Fibroblast of skin of left biceps (primary cell): ENCODE data around the gene QSOX2.

ENCODE experiments used
- DNase-seq, 2 experiments: peaks; one replicate each; pipeline ENCODE4 v3.0.0-alpha.2; 2013; ENCODE audit warnings: low read depth in 2 of 2

QSOX2 gene

DNA sequence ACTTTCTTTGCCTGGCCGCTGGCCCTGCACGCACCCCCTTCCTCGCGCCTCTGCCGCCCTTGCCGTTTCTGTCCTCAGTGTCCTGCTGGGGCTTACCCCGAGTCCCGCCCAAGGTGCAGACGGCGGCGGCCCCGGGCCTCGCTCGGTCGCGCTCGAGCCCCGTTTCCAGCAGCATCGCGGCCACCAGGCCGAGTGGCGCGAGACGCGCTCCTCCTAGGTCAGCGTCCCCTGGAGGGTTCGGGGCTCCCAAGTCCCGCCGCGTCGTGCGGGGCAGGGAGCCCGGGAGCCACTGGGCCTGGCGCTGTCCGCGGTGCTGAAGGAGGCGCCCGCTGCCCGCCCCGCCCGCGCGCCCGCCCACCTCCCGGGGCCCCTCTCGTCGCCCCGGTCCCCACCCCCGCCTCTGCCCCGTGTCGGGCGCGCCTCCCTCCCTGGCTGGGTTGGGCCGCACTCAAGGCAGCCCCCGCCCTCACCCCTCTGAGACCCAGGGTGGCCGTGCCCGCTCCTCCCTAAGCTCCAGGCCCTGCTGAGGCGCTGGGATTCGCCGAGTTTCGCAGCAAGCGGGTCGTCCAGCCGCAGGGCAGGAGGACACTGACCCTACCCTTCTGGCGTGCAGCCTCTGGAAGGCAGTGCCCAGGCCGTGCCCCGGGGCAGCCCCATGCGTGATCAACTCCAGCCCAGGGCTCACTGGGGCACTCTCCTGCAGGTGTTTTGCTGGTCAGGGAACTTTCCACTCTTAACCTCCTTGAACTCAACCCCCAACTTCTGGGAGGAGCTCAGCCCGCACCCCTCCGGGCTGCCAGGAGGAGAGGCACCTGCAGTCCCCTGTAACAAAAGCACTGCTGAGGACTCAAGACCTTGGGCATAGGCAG is 40.5 kb downstream of the QSOX2 start, which contains the start of gene LHX3:
LHX3 (minus strand) TSS at position 291 of the 869 bp plus-strand sequence; CDS start at position 175, 116 bp downstream.
- DNase-seq, result no peak

DNA sequence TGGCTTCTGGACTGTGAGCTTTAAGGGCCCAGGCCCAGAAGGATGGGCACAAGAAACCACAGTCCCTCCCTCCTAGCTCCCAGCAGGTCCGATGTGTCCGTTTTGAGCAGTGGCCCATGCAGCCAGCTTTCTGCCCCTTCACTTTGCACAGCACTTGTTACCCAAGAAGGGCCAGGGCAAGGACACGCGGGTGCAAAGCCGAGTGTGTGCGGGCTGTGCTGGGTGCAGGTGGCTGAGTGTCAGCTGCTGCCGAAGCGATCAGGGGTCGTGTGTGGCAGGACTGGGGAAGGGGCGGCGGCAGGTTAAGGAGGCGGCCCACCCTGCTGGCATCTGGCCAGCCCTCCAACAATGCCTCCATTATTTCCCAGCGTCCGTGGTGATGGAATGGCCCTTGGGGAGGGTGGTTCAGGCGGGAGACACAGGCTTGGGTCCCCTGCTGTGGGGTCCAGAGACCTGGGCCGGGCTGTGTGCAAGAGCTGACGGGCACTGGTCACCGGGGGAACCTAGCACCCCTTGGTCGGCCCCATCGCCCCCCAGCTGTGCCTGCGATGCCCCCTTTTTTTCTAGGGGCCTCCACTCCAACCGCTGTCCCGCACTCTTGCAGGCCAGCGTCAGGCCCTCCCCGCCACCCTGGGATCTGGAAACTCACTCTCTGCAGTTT is 41.3 kb downstream of the QSOX2 start:
- DNase-seq, result no peak

DNA sequence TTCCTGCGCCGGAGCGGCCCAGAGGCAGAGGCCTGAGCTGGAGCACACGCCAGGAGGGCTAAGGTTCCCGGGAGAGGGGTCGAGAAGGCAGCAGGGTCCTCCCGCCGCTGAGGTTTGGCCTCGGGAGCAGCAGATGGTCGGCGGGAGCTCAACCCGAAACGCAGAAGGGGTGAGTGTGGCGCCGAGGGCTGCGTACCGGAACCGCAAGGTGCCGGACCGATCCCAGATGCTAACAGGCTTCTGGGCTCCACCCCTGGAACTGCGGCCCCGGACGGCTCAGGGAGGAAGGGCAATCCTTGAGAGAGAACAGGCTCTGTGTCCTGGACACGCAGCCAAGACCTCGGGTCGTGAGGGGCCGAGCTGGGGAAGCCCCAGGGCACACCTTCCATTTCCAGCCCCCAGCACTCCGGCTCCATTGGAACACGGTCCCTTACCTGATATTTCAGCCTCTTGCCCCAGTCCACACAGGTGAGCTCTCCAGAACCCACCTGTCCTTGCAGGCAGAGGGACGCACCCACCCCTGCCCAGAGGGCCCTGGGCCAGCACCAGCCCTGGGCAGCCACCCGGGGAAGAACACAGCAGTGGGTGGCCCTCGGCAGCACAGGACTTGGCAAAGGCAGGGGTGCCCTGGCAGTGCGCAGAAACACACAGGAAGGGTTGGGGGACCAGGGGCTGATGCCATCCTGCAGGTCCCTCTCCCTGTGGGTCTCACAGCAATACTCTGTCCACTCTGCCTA is 42.0 kb downstream of the QSOX2 start:
- no peak for DNase-seq

DNA sequence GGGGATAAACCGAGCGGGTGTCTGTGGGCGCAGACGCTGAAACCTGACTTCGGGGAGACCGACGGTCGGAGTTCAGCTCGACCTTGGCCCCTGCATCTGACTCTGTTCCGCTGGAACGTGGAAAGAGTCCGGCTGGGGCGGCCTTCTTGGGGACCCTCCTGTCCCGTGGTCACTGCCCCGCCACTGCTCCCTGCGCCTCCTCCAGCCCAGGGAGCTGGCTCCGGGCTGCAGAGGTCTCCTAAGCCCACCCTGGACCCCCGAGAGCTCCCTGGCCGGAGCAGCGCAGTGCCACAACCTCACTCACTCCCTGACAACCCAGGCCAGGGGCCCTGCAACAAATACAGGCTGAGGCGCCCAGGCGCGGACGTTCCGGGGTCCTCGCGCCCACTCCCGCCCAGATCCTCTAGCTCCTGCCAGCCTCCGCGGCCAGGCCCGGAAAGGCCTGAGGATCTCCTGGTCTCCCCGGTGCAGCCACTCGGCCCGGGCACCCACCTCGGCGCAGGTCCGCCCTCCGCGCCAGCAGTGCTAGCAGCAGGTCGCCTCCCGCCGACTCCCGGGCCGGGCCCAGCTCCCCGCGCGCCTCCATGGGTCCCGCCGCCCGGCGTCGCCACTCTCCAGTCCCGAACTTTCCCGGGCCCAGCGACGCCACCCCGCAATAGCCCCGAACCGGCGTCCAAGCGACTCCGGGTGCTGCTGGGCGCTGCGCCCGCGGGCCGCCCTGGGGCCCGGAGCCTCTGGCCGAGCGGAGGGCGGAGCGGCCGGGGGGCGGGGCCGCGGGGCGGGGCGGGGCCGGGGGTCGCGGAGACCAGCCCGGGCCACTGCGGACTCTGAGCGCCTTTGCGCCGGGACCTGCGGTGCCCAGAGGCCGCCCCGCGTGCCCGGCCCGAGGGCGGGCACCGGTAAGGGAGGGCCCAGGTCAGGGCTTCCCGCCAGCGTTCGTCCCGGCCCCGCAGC is 42.9 kb downstream of the QSOX2 start:
- DNase-seq, result no peak

GRCh38 chr9:136201609-136202453 is 43.8 kb downstream of the QSOX2 start:
- DNase-seq, result no peak

DNA sequence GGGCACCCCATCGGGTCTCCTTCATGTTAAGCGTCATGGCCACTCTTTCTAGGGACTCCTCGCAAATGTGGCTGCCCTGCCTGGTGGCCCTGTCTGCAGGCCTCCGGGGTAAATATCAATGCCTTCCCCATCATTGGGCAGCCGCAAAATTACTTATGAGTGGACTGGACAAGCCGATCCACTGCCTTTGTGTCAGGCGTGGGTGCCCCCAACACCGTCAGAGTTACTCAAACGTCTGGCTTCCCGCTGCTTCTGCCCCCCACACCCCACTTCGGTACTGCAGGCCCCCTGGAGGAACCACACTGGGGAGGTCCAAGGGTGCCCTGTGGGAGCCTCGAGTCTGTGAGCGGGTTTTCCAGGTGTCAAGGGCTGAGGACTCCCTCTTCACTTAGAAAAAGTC is 44.4 kb downstream of the QSOX2 start:
- no peak for DNase-seq

DNA sequence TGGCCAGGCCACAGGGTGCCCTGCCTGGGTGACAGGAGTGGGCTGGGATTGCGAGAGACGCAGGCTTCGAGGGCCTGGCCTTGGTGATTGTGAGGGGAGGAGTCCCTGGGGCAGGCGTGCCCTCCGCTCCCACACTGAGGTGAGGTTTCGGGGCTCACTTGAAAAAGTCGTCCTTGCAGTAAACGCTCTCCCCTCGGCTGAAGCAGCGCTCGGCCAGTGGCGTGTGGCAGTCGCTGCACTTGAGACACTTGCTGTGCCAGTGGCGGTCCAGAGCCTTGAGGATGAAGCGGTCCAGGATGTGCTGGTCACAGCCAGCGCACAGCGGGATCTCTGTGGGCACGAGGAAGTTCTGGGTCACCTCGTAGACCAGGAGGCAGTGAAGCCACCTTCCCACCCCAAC is 45.2 kb downstream of the QSOX2 start:
- DNase-seq, result no peak

DNA sequence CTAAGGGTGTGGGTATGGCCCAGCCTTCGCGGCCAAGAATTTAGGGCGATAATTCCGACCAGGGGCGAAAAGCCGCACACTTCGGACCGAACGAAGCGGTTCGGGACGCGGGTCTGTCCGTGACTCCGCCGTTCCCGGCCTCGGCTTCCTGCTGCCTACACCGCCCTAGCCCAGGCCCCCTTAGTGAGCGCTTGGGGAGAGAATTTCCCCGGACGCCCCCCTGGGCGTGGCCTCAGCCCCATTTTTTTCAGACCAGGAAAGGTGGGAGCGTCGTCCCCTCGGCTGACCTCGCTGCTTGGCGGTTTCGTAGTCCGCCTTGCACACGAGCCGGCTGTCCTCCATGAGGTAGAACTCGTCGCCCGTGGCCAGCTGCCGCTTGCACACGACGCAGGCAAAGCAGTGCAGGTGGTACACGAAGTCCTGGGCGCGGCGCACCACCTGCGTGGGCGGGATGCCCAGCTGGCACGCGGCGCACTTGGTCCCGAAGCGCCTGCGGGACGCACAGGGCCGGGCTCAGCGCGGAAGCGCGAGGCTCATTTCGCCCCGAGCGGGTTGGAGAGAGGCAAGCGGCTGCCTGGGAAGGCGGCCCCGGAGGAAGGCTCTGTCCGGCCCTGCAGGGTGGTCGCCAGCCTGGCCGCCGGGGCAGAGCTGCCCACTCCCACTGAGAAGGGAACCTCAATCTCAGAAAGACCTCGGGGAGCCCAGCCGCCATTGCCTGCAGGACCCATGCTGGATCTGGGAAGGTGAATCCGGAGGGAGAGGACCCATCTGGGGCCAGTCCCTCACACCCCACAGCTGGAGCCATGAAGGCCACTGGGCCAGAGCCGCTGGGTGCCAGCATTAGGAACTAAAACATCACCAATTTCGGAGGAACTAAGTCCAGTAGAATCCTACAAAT is 46.0 kb downstream of the QSOX2 start:
- no peak for DNase-seq

GRCh38 chr9:136198605-136199083 is 47.0 kb downstream of the QSOX2 start:
- DNase-seq, result no peak

DNA sequence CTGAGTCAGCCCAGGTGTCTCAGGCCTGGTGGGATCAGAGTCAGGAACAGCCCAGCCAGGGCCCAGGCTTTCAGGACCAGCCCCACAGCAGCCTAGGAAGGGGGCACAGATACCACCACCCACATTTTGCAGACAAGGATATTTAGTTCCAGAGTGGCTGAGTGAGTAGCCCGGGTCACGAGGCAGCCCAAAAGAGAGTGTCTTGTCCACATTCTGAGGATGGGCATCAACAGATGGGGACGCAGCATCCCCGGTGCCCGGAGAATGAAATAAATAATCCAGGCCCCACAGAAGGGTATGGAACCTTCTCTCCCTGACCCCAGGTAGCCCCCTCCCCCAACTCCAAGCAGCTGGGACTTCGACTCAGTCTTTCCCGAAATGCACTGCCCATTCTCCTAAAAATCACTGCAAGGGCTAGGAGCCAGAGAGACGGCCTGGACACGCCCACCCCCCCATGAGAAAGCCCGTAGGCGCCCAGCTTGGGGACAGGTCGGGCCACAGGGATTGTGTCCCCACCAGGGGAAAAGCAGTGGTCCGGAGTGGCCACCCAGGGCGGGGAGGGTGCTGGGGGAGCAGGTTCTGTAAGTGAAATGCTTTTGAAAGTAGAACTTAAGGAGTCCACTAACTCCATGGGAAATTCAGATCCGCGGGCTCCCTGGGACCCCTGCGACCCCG is 47.5 kb downstream of the QSOX2 start:
- DNase-seq, result no peak

DNA sequence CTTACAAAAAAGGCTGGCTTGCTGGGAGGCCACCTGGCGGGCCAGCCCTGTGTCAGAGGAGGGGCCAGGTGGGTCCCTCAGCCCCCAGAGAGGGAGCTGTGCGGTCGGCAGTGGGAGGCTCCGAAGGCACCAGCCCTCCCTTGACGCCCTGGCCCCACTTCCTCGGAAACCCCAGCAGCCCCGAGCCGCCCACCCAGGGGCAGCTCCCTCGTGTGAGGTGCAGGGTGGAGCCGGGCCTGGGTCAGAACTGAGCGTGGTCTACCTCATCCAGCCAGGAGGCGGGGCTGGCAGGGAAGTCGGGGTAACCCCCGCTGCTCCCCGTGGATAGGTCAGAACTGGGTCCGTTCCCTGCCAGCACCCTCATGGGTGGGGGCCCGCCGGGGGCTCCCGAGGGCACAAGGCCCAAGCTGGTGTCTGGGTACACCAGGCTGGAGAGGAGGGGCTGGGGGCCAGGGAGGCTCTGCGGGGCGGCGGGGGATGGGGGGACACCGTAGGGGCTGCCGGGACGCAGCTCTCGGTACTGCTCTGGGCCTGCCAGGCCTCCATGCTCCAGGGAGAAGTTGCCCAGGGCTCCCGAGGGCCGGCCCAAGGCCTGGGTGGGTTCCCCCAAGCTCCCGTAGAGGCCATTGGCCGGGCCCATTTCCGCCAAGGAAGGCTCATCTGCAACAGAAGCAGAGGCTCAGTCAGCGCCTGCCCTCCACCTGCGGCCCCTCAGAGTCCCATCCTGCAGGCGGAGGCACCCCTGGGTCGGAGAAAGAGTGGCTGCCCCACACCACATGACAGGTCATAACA is 48.3 kb downstream of the QSOX2 start:
- no peak for DNase-seq

DNA sequence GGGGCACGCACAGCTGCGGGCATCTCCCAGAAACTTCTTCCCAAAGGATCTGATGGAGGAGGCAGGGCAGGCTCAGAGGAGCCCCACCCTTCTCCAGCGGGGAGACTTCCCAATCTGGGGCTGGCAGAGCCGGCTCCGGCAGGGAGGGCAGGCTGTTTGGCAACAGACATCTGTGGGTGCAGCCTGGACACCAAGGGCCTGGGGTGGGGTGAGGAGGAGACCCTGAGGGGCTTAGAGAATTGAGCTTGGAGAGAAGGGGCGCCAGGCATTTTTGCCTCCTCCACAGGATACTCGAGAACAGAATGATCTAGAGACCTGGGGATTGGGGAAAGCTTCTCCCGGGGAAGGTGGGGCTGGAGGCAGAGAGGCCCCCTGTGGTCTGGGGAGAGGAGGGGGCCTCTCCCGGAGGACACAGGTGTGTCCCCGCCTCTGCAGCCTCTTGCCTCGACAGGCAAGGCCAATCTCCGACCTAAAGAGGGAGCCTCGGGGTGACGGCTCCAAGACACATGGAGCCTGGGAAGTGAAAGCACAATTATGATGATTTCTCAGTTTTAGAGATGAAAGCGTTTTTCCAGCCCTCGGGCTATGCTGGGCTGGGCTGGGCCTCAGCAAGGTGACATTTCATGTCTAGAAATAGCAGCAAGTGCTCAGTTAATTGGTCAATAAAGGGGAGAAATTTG is 49.1 kb downstream of the QSOX2 start:
- no peak for DNase-seq

DNA sequence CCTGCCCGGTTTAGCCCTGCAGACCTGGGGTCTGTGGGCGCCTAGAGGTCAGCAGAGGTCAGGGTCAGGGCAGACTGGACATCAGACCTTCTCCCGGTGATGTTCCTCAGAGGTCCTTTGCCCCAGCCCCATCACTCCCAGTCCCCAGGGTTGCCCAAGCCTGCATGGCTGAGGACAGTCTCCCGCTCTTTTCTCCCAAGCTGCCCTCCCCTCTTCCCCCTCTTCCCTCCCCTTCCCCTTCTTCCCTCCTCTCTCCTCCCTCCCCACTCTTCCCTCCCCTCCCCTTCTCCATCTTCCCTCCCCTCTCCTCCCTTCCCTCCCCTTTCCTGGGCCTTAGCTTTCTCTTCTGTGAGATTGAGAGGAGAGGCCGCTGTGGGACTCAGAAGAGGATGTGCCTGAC is 51.1 kb downstream of the QSOX2 start:
- no peak for DNase-seq

- DNase-seq, result no peak
These were observed 51.7 kb downstream of the QSOX2 start for GRCh38 chr9:136193891-136194279.

DNA sequence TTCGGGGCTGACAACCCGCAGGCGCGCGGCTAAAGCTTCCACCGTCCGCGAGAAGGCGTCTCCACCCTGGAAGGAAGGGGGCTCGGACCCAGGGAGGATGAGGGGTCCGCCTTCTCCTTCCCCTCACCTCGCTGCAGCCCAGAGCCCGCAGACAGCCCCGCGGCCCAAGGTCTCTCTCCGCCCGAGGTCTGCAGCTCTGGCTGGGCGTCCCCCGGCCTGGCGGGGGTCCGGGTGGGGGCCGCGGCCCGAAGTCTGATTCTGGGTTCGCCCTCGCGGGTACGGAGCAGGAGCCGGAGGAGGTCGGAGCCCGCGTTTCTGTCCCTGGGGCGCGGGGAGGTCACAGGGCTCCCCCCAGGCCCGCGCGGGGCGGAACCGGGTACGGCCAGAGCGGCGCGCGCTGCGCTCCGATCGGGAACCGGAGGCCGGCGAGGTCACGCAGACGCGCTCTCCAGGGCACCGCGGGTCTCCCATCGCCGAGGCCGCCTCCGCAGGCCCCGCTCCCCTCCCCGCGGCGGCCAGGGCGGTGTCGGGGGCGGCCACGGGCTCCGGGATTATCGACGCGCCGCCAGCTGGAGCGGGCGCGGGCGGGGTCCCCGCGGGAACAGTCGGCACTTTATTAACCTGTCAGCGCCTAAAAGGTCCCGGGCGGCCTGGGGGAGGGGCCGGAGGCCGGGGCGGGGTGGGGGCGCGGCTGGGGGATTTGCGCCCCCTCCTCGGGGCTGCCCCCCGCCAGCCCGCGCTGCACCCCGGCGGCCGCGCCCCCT is 52.3 kb downstream of the QSOX2 start:
- no peak for DNase-seq
